ENCODE results near the gene GALE. TPM values are rescaled to one million over a fixed set of nuclear protein-coding genes. Genes with fewer than 3 reads are reported as not detected.

Gene GALE
- total and polyA plus RNA-seq, 2 donors (not counting 1 experiment from before 2014, with no cell fraction given) = 9.4 to 12.1 TPM

DNA sequence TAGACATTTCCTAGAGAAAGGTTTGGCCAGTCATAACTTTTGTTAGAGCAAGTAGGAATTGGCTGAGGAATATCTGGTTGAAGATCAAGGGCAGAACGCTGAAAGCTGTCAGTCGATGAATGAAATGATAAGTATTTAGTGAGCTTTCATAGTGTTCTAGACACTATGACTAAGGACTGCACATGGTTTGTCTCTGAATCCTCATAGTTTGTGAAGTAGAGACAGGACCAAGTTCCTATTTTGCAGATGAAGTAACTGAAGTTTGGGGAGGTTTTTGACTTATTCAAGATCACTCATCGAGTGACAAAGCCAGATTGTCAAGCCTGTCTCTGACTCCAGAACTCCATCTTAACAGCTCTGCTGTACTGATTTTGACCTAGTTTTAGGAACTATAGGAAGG is 52.5 kb downstream of the GALE start:
- no peak overlapping the region for H3K4me3 Mint-ChIP-seq
- CTCF ChIA-PET = interaction anchor here (0.7 to 7.8 kb wide), 6 partner anchors 11 to 53 kb away, joined by 3 to 112 read pairs (median 4); partner anchors contain the start of gene RPL11
- Histone ChIP-seq H4K20me1 (ENCODE audit: control insufficient read depth, insufficient read depth, low read length, poor library complexity, severe bottlenecking) (peaks cover 76% of the 10 kb centered on the region), H3K36me3 (replicated peaks in 1 of 2; ENCODE audit: control extremely low read depth in 1 of 2, control insufficient read depth in 1 of 2, extremely low read depth in 1 of 2, insufficient read depth in 2 of 2, low read length in 1 of 2) (peaks cover 3 to 51% of the 10 kb centered on the region in 2 experiments), H2AFZ (ENCODE audit: insufficient read depth, low read depth, low read length, poor library complexity, severe bottlenecking) (no peak overlapping the region), H3K4me1 (ENCODE audit: control insufficient read depth in 2 of 2, insufficient read depth in 2 of 2, low read length in 2 of 2) (peaks cover 21 to 32% of the 10 kb centered on the region in 2 donors), H3K79me2 (ENCODE audit: control insufficient read depth, insufficient read depth, low read length) (peaks cover 91% of the 10 kb centered on the region), H3K27me3 (replicated peaks in 1 of 4; ENCODE audit: control extremely low read depth in 1 of 4, control insufficient read depth in 3 of 4, insufficient read depth in 4 of 4, low read length in 3 of 4) (no peaks in the 10 kb centered on the region), H3K27ac (ENCODE audit: low read length in 2 of 2) (peak overlapping the region in 1 of 2 donors; percentile 61), H3K4me2 (replicated peaks; ENCODE audit: low read depth, low read length, poor library complexity, severe bottlenecking) (no peak overlapping the region), H3K9ac (ENCODE audit: low read length) (no peak overlapping the region), H3K4me3 (ENCODE audit: control extremely low read depth in 1 of 5, extremely low read depth in 1 of 5, insufficient read depth in 1 of 5, low read depth in 2 of 5, low read length in 4 of 5) (no peak overlapping the region), H3K9me3 (ENCODE audit: control extremely low read depth in 1 of 3, control insufficient read depth in 2 of 3, insufficient read depth in 1 of 3, low read length in 2 of 3) (no peaks in the 10 kb centered on the region)
- H3K9me3 Mint-ChIP-seq (ENCODE audit: insufficient read depth) = no peaks in the 10 kb centered on the region
- ATAC-seq (ENCODE audit: low read depth) (no peak), DNase-seq (no peak)
- peaks cover 52% of the 10 kb centered on the region for H3K4me1 Mint-ChIP-seq
- intact Hi-C loops (cut with micrococcal nuclease) = no loop called here
- POLR2A ChIA-PET = no interaction called here
- peak overlapping the region; percentile 39 for H3K27ac Mint-ChIP-seq
- 79% methylated on average over 2 of the region's 3 CpGs for WGBS (ENCODE audit: insufficient coverage)
- H3K27me3 Mint-ChIP-seq = no peaks in the 10 kb centered on the region
- no peak for TF ChIP-seq CTCF (IDR thresholded peaks at IDR 0.05)
- no peak for TF ChIP-seq EZH2 (IDR thresholded peaks at IDR 0.05; ENCODE audit: borderline replicate concordance, insufficient read depth, low read depth, low read length, poor library complexity, severe bottlenecking)

Other genes with a start within 250 kb of the GALE start
- 367 and 370 TPM in 2 replicates for gene ID3, start 241.3 kb downstream of the GALE start, total RNA-seq
- 83.0 and 212 TPM in 2 replicates for gene ID3, start 241.3 kb downstream of the GALE start, polyA plus RNA-seq
- 1,439 and 1,539 TPM in 2 replicates for gene RPL11, start 108.9 kb downstream of the GALE start, total RNA-seq
- 1,373 and 1,928 TPM in 2 replicates for gene RPL11, start 108.9 kb downstream of the GALE start, polyA plus RNA-seq
- gene ELOA, start 57.3 kb downstream of the GALE start, total RNA-seq = 53.0 and 56.6 TPM in 2 replicates
- gene ELOA, start 57.3 kb downstream of the GALE start, polyA plus RNA-seq = 12.9 and 17.6 TPM in 2 replicates
- gene PITHD1, start 22.3 kb downstream of the GALE start, total RNA-seq = 56.7 and 62.2 TPM in 2 replicates
- 32.4 and 66.3 TPM in 2 replicates for gene PITHD1, start 22.3 kb downstream of the GALE start, polyA plus RNA-seq
- gene LYPLA2, start 9.6 kb downstream of the GALE start, total RNA-seq = 50.6 and 52.2 TPM in 2 replicates
- 41.4 and 60.5 TPM in 2 replicates for gene LYPLA2, start 9.6 kb downstream of the GALE start, polyA plus RNA-seq
- gene HMGCL, start 24.7 kb upstream of the GALE start, total RNA-seq = 35.9 and 41.2 TPM in 2 replicates
- gene HMGCL, start 24.7 kb upstream of the GALE start, polyA plus RNA-seq = 13.7 and 18.5 TPM in 2 replicates
- 17.4 and 19.3 TPM in 2 replicates for gene FUCA1, start 67.5 kb upstream of the GALE start, total RNA-seq
- gene FUCA1, start 67.5 kb upstream of the GALE start, polyA plus RNA-seq = 8.0 and 9.7 TPM in 2 replicates
- gene CNR2, start 112.6 kb upstream of the GALE start, total RNA-seq = 45.6 and 47.4 TPM in 2 replicates
- 45.5 and 63.4 TPM in 2 replicates for gene CNR2, start 112.6 kb upstream of the GALE start, polyA plus RNA-seq
- gene PNRC2, start 159.1 kb upstream of the GALE start, total RNA-seq = 168 and 174 TPM in 2 replicates
- 89.8 and 104 TPM in 2 replicates for gene PNRC2, start 159.1 kb upstream of the GALE start, polyA plus RNA-seq
- 213 and 223 TPM in 2 replicates for gene SRSF10, start 179.6 kb upstream of the GALE start, total RNA-seq
- gene SRSF10, start 179.6 kb upstream of the GALE start, polyA plus RNA-seq = 98.6 and 231 TPM in 2 replicates